Psoas muscle (tissue), 8 donors: Measurements from ENCODE around the gene DCHS1. TPM values are rescaled to one million over a fixed set of nuclear protein-coding genes. Genes with fewer than 3 reads are reported as not detected.

Experiments
- ATAC-seq, 4 donors: fragments of 200-7000 bp; cut with Tn5 transposase; one replicate each; pipeline ENCODE4 v1.9.1; 2020; ENCODE audit warnings: moderate library complexity in 3 of 4, mild to moderate bottlenecking in 2 of 4
- DNase-seq, 2 donors: peaks; one replicate each; pipeline ENCODE4 v3.0.0-alpha.2; 2020
- H3K27ac ChIP-seq: fragments of 200-600 bp; one replicate; pipeline ENCODE4 v1.8.0; 2022
- H3K27me3 ChIP-seq, 3 donors: fragments of 200-600 bp in 1 of 3; one replicate each; pipeline versions ENCODE4 v1.6.1 to v1.8.0; 2013 to 2022; ENCODE audit warnings: low read length in 2 of 3, mild to moderate bottlenecking in 2 of 3, moderate library complexity in 1 of 3; ENCODE audit not compliant: insufficient read depth in 3 of 3
- H3K36me3 ChIP-seq, 2 donors: fragments of 200-600 bp in 1 of 2; one replicate each; pipeline versions ENCODE4 v1.6.1 to v1.8.0; 2013 to 2022; ENCODE audit warnings: low read depth in 1 of 2, mild to moderate bottlenecking in 1 of 2, moderate library complexity in 1 of 2; ENCODE audit not compliant: insufficient read depth in 1 of 2
- H3K4me1 ChIP-seq: fragments of 200-600 bp; one replicate; pipeline ENCODE4 v1.8.0; 2022
- H3K4me3 ChIP-seq: fragments of 200-600 bp; one replicate; pipeline ENCODE4 v1.8.0; 2022; ENCODE audit warnings: mild to moderate bottlenecking
- H3K9me3 ChIP-seq: fragments of 200-600 bp; one replicate; pipeline ENCODE4 v1.8.0; 2022
- WGBS, 3 donors: extraction: QIAGEN DNeasy Blood & Tissue Kit; methylation state at CpG; one replicate each; pipeline versions ENCODE4 v1.1.6 to v1.1.7; 2013; 5-methylcytosine and 5-hydroxymethylcytosine counted together
- intact Hi-C, 2 donors: fragments of 100-400 bp; cut with DNase I; formaldehyde crosslinking; loops; one replicate each; pipeline versions ENCODE4 v1.11.0 to v1.14.2; 2022
- polyA plus RNA-seq, 3 donors: library from polyadenylated mRNA; stranded (reverse); fragments of 200-250 nt; gene quantifications; one replicate each; pipeline ENCODE4 v1.2.3, GENCODE V29; 2013
- total RNA-seq, 4 donors: library from RNA; stranded (reverse); fragmentation: NEBNext Ultra II Directional in 2 of 4; extraction: Animal tissue kit (Norgen Biotek cat#: 25700) in 2 of 4; gene quantifications; one replicate each; pipeline versions ENCODE4 v1.2.1 to v1.2.4, GENCODE V29; 2021 to 2023
- TF ChIP-seq, protein P1 (sequence below): fragments of 200-600 bp; IDR thresholded peaks from one replicate; pipeline ENCODE4 v1.8.0; 2022; ENCODE audit warnings: antibody characterized with exemption
- donor health status: healthy with polysubstance abuse.
- donor health status: DM: no; HTN: no; CAD: no; lungs with moderate emphysema.
- donor health status: Bipolar disorder and iron deficiency.
- donor health status: healthy.
- donor health status: DM: yes; HTN: yes; CAD: no.
- donor health status: DM: no; HTN: no; CAD: no.
- donor health status: DM: no; HTN: no; CAD: no.
- donor health status: DM: yes; HTN: yes; CAD: no.

DCHS1 gene
- total and polyA plus RNA-seq, 7 donors: 0.98 to 7.2 (median 3.2) TPM

- no peak for ATAC-seq
- Histone ChIP-seq H3K27ac (peak overlapping the region; percentile 19), H3K36me3 (peaks cover 14 to 97% of the 10 kb centered on the region in 2 donors), H3K27me3 (no peaks in the 10 kb centered on the region), H3K9me3 (no peaks in the 10 kb centered on the region), H3K4me1 (peaks cover 2% of the 10 kb centered on the region), H3K4me3 (no peak overlapping the region)
- no peak for DNase-seq
- TF ChIP-seq, protein P1, sequence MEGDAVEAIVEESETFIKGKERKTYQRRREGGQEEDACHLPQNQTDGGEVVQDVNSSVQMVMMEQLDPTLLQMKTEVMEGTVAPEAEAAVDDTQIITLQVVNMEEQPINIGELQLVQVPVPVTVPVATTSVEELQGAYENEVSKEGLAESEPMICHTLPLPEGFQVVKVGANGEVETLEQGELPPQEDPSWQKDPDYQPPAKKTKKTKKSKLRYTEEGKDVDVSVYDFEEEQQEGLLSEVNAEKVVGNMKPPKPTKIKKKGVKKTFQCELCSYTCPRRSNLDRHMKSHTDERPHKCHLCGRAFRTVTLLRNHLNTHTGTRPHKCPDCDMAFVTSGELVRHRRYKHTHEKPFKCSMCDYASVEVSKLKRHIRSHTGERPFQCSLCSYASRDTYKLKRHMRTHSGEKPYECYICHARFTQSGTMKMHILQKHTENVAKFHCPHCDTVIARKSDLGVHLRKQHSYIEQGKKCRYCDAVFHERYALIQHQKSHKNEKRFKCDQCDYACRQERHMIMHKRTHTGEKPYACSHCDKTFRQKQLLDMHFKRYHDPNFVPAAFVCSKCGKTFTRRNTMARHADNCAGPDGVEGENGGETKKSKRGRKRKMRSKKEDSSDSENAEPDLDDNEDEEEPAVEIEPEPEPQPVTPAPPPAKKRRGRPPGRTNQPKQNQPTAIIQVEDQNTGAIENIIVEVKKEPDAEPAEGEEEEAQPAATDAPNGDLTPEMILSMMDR: no peak
- intact Hi-C loops: no loop called here
- 42 to 49% (median 43%) methylated on average over 5 of the region's 5 CpGs for WGBS, 3 donors
Observed at GRCh38 chr11:6596239-6596877, 59.3 kb downstream of the DCHS1 start.

GRCh38 chr11:6594142-6594768 is 61.4 kb downstream of the DCHS1 start:
- TF ChIP-seq, protein P1: no peak
- intact Hi-C loops: no loop called here
- ATAC-seq: no peak
- H3K27me3 ChIP-seq: no peaks in the 10 kb centered on the region
- no peak for DNase-seq
- H3K9me3 ChIP-seq: no peaks in the 10 kb centered on the region
- peaks cover 14 to 87% of the 10 kb centered on the region in 2 donors for H3K36me3 ChIP-seq
- no peaks in the 10 kb centered on the region for H3K4me1 ChIP-seq
- 81 to 85% (median 84%) methylated on average over 3 of the region's 3 CpGs for WGBS, 3 donors
- H3K4me3 ChIP-seq: no peak overlapping the region
- H3K27ac ChIP-seq: no peak overlapping the region

DNA sequence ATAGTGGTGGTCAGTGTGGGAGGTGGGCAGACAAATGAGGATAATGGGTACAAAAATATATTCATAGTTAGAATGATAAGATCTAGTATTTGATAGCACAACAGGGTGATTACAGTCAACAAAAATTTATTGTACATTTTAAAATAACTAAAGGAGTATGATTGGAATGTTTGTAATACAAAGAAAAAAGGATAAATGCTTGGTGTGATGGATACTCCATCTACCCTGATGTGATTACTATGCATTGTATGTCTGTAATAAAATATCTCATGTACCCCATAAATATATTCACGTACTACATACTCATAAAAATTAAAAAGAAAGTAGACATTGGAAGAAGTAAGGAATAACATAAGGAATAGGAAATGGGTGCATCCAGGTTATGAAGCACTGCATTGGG is 67.6 kb downstream of the DCHS1 start:
- ATAC-seq (peak in 1 of 4 donors; percentile 20), DNase-seq (no peak)
- Histone ChIP-seq H3K36me3 (peaks cover 7 to 28% of the 10 kb centered on the region in 2 donors), H3K27me3 (no peaks in the 10 kb centered on the region), H3K4me3 (no peak overlapping the region), H3K27ac (peak overlapping the region; percentile 37), H3K9me3 (peaks cover 15% of the 10 kb centered on the region), H3K4me1 (peaks cover 6% of the 10 kb centered on the region)
- TF ChIP-seq, protein P1: no peak
- WGBS, 3 donors: 88 to 95% (median 90%) methylated on average over 1 of the region's 1 CpG
- intact Hi-C loops: no loop called here

DNA sequence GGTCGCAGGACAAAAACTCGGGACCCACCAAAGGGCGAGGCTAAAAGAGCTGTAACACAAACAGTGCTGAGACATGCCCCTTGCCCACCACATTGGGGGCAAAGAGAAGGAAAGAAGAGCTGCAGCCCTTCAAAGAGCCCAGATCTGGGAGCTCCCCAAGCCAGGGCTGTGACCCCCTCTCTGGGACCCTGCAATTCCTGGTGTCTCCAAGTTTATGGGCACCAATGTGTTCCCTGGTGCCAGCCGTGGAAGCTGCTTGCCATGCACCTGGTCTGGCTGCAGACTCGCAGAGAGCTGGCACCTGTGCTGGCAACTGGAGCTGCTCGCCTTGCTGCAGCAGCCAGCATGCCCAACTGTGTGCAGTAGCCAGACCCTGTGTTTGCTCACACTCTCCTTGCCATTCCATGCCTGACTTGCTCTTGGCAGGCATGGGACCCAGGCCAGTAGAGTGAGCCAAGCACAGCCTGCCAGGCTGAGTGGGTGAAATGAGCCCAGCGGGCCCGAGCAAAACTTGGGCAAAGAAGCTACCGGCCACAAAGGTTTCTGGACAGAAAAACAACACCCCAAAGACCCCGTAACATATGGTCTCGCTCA is 68.2 kb downstream of the DCHS1 start:
- Histone ChIP-seq H3K36me3 (peaks cover 7 to 23% of the 10 kb centered on the region in 2 donors), H3K27ac (peak overlapping the region; percentile 37), H3K9me3 (peaks cover 15% of the 10 kb centered on the region), H3K4me3 (no peak overlapping the region), H3K4me1 (peaks cover 6% of the 10 kb centered on the region), H3K27me3 (no peaks in the 10 kb centered on the region)
- intact Hi-C loops: no loop called here
- TF ChIP-seq, protein P1: no peak
- DNase-seq (no peak), ATAC-seq (peak; percentile 88 to 93 (median 92))
- WGBS, 3 donors: 55 to 58% (median 57%) methylated on average over 11 of the region's 11 CpGs
